Fibroblast of villous mesenchyme (primary cell): ENCODE measurements around the gene CALML3. TPM values are rescaled to one million over a fixed set of nuclear protein-coding genes. Genes with fewer than 3 reads are reported as not detected.

Experiments
- DNase-seq: peaks from one replicate; pipeline ENCODE4 v3.0.0-alpha.2; 2010; ENCODE audit warnings: low read depth
- H3K4me3 ChIP-seq: 2 replicates; pipeline ENCODE4 v1.5.1; 2011; ENCODE audit warnings: low read depth, mild to moderate bottlenecking, low read length
- CTCF ChIP-seq: IDR thresholded peaks from 2 replicates; pipeline ENCODE4 v1.5.1; 2012; ENCODE audit warnings: low read depth, mild to moderate bottlenecking, low read length; ENCODE audit not compliant: insufficient read depth
- total RNA-seq: library from RNA; depleted of rRNA; stranded (reverse); fragments of >200 nt; gene quantifications from 2 replicates; pipeline ENCODE4 v1.2.3, GENCODE V29; 2012

The CALML3 gene
- total RNA-seq, 1 donor = not detected

DNA sequence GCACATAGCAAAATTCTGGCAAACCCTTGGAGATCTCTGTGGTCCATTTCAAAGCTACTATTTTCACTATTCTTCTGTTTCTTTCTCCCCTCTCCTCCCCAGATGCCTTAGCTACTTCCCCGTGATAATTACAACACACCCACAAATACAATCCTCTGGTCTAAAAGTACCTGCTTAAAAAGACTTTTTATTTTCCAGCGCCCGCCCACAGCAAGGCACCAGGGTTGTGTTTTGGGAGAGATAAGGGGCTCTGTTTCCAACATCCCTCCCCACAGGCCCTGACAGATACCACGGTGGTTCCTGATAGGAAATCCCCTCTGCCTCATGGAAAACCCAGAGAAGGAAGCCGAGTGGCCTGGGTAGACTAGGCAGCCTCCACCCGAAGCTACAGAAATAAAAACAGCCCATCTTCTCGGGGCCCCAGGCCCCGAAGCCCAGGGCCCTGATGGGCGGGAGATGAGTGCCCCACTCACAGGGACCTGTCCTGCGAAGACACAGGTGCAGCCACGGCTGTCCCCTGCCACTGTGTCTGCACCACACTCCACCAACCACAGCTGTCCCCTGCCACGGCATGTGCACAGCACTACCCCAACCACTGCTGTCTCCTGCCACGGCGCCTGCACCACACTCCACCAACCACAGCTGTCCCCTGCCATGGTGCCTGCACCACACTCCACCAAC is 45.1 kb upstream of the CALML3 start:
- H3K4me3 ChIP-seq = no peak overlapping the region
- DNase-seq = no peak
- TF ChIP-seq CTCF = no peak

GRCh38 chr10:5480162-5480941 is 44.4 kb upstream of the CALML3 start:
- DNase-seq = no peak
- TF ChIP-seq CTCF = no peak

GRCh38 chr10:5481121-5481520 is 43.6 kb upstream of the CALML3 start:
- DNase-seq = no peak
- no peak for TF ChIP-seq CTCF
- no peak overlapping the region for H3K4me3 ChIP-seq

More at GRCh38 chr10:5480162-5480941, 44.4 kb upstream of the CALML3 start:
- no peak overlapping the region for H3K4me3 ChIP-seq

DNA sequence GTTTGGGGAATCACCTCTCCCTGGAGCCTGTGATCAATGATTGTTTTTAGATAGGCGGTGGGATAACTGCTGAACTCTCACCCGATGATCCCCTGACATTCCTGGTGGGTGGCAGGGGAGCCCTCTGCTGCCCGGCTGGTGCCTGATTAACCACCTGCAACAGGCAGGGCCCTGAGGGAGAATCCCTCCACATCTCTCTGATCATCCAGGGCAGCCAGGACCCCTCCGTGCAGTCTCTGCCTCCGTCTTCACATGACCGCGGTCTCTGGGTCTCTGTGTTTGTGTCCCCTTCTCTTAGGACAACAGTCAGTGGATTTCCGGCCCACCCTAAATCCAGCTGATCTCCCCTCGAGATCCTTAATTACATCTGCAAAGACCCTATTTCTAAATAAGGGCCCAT is 42.7 kb upstream of the CALML3 start:
- DNase-seq = no peak
- no peak overlapping the region for H3K4me3 ChIP-seq
- TF ChIP-seq CTCF = no peak

DNA sequence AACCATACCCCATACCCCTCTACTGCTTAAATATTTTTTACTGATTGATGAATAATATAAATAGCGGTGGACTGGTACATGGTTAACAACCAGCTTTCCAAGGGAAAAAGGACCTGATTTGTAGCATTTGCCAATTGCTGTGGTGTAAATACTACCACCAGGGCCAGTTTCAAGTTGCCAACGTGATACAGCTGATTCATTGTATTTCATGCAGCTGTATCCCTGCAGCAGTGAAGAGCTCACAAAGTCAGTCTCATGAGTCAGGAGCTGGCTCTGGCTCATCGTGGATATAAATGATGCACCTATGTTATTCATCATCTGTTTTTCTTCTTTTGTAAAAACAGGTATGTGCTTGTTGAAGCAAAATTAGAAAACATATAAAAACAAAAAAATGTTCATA is 40.6 kb upstream of the CALML3 start:
- no peak for TF ChIP-seq CTCF
- H3K4me3 ChIP-seq = no peak overlapping the region
- DNase-seq = no peak

DNA sequence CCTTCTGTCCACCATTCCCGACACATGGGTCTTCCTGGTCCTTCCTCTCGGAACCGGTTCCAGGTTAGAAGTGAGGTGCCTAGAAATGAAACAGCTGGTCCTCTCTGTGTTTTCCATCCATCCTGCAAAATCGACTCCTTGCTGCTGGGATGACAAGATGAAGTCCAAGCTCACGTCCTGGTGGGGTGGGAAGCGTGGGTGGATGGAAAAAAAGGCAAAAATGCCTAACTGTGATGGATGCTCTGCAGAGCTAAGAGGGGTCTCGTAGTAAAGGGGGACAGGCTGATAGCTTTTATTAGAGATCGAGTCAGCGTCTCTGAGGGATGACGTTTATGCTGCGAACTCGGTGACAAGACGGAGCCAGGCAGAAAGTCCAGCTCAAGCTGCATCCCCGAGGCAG is 39.5 kb upstream of the CALML3 start:
- no peak overlapping the region for H3K4me3 ChIP-seq
- no peak for DNase-seq
- TF ChIP-seq CTCF = no peak
